ENCODE data around the gene RAB3B.

RAB3B gene

DNA sequence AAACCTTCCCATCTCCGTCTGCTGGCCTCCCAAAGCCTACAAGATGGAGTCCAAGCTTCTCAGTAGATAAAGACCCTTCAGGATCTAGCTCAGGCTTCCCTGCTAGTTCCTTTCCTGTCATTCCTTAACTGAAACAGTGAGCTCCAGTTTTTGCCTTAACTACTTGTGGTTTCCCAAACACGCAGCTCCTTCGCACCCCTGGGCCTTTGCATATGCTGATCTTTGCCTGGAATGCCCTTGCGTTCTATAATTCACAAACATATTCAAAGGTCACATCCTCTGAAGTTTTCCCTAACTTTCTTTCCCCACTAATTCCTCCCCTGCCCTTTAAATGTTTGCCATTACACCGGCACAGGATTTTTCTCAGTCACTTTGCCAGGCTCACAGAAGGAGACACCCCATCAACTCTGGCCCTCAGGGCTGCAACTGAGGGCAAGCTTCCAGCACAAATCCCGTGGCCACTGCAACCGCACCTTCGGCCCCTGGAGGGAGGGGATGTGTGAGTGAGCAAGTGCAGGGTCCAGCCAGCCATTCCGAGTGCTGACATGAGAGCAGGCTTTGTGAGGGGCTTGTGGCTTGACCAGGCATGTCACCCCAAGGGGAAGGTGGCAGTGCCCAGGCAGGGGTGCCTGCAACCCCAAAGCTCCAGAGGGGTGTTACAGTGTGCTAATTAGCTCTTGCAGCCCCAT, 41.3 kb downstream of the RAB3B start:
- DNase-seq = no peak
- Mint-ChIP-seq H3K4me1 (peaks cover 12% of the 10 kb centered on the region), H3K27me3 (ENCODE audit: low read depth, poor library complexity) (peaks cover 4% of the 10 kb centered on the region), H3K4me3 (no peak overlapping the region), H3K27ac (no peak overlapping the region), H3K9me3 (peaks cover 4% of the 10 kb centered on the region), H3K36me3 (ENCODE audit: low read depth) (peaks cover 14% of the 10 kb centered on the region)
- TF ChIP-seq, protein P1, sequence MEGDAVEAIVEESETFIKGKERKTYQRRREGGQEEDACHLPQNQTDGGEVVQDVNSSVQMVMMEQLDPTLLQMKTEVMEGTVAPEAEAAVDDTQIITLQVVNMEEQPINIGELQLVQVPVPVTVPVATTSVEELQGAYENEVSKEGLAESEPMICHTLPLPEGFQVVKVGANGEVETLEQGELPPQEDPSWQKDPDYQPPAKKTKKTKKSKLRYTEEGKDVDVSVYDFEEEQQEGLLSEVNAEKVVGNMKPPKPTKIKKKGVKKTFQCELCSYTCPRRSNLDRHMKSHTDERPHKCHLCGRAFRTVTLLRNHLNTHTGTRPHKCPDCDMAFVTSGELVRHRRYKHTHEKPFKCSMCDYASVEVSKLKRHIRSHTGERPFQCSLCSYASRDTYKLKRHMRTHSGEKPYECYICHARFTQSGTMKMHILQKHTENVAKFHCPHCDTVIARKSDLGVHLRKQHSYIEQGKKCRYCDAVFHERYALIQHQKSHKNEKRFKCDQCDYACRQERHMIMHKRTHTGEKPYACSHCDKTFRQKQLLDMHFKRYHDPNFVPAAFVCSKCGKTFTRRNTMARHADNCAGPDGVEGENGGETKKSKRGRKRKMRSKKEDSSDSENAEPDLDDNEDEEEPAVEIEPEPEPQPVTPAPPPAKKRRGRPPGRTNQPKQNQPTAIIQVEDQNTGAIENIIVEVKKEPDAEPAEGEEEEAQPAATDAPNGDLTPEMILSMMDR (IDR thresholded peaks at IDR 0.05) = no peak

GRCh38 chr1:51948491-51948915, 42.0 kb downstream of the RAB3B start:
- TF ChIP-seq, protein P1 (IDR thresholded peaks at IDR 0.05) = no peak
- Mint-ChIP-seq H3K27me3 (ENCODE audit: low read depth, poor library complexity) (peaks cover 4% of the 10 kb centered on the region), H3K27ac (no peak overlapping the region), H3K36me3 (ENCODE audit: low read depth) (peaks cover 15% of the 10 kb centered on the region), H3K4me3 (no peak overlapping the region), H3K4me1 (peaks cover 12% of the 10 kb centered on the region), H3K9me3 (peaks cover 4% of the 10 kb centered on the region)
- DNase-seq = no peak

DNA sequence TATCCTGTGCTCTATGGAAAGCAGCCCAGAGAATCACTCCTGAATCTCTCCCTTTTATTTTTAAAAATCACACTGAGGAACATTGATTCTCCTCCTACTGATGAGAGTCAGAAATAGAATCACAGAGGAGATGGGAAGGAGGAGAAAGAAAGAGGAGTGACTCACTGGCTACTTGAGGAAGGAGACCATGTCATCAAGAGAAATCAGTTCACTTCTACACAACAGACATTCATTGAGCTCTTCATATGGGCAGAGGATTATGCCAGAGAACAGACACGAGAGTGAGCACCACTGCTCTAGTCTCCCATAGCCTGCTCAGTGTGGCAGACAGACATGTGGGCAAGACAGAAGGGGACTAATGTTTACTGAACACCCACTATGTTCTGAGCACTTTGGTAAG, 44.2 kb downstream of the RAB3B start:
- peaks cover 16% of the 10 kb centered on the region for H3K9me3 Mint-ChIP-seq
- H3K27me3 Mint-ChIP-seq (ENCODE audit: low read depth, poor library complexity) = no peaks in the 10 kb centered on the region
- H3K27ac Mint-ChIP-seq = no peak overlapping the region
- no peak for DNase-seq
- TF ChIP-seq, protein P1 (IDR thresholded peaks at IDR 0.05) = no peak
- peaks cover 9% of the 10 kb centered on the region for H3K4me1 Mint-ChIP-seq
- no peak overlapping the region for H3K4me3 Mint-ChIP-seq
- peaks cover 33% of the 10 kb centered on the region for H3K36me3 Mint-ChIP-seq (ENCODE audit: low read depth)

GRCh38 chr1:51945591-51945990, 44.9 kb downstream of the RAB3B start:
- peaks cover 39% of the 10 kb centered on the region for H3K36me3 Mint-ChIP-seq (ENCODE audit: low read depth)
- H3K4me3 Mint-ChIP-seq = no peak overlapping the region
- TF ChIP-seq, protein P1 (IDR thresholded peaks at IDR 0.05) = no peak
- no peaks in the 10 kb centered on the region for H3K27me3 Mint-ChIP-seq (ENCODE audit: low read depth, poor library complexity)
- no peak overlapping the region for H3K27ac Mint-ChIP-seq
- no peak for DNase-seq
- H3K9me3 Mint-ChIP-seq = peaks cover 22% of the 10 kb centered on the region
- peaks cover 1% of the 10 kb centered on the region for H3K4me1 Mint-ChIP-seq

DNA sequence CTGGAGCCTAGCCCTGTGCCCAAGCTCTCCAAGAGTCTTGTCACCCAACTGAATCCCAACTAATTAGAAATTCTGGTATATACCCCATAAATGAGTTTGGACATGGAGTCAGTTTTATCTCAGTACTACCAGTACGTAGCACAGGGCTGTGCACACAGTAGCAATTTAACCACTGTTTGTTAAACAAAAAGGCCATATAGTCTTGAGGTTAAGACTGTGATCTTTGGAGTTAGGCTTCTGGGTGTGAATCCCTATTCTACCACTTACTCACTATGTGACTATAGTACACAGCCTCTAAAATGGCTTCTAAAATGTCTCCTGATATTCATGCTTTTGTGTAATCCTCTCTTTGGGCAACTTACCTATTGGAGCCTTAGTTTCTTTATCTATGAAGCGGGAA, 48.2 kb downstream of the RAB3B start:
- Mint-ChIP-seq H3K27me3 (ENCODE audit: low read depth, poor library complexity) (no peaks in the 10 kb centered on the region), H3K9me3 (peaks cover 23% of the 10 kb centered on the region), H3K27ac (no peak overlapping the region), H3K4me3 (no peak overlapping the region), H3K4me1 (no peaks in the 10 kb centered on the region), H3K36me3 (ENCODE audit: low read depth) (peaks cover 34% of the 10 kb centered on the region)
- TF ChIP-seq, protein P1 (IDR thresholded peaks at IDR 0.05) = no peak
- DNase-seq = no peak

GRCh38 chr1:51941528-51941927, 49.0 kb downstream of the RAB3B start:
- TF ChIP-seq, protein P1 (IDR thresholded peaks at IDR 0.05) = no peak
- Mint-ChIP-seq H3K27ac (no peak overlapping the region), H3K9me3 (peaks cover 23% of the 10 kb centered on the region), H3K4me3 (no peak overlapping the region), H3K4me1 (no peaks in the 10 kb centered on the region), H3K27me3 (ENCODE audit: low read depth, poor library complexity) (no peaks in the 10 kb centered on the region), H3K36me3 (ENCODE audit: low read depth) (peaks cover 34% of the 10 kb centered on the region)
- DNase-seq = no peak
